ENCODE data around the gene PIEZO2.

GRCh38 chr18:11002277-11002676 lies 147.1 kb downstream of the PIEZO2 start:
- no peak for TF ChIP-seq CTCF (IDR thresholded peaks at IDR 0.05)
- TF ChIP-seq POLR2A (IDR thresholded peaks at IDR 0.05), result no peak
